ENCODE data around the gene KRTDAP.

- TF ChIP-seq MEF2A (IDR thresholded peaks at IDR 0.05; ENCODE audit: insufficient read depth, low read depth, low read length) (no peak), SREBF2 (IDR thresholded peaks at IDR 0.05; ENCODE audit: low read length) (no peak)
These were observed 34.6 kb downstream of the KRTDAP start for GRCh38 chr19:35455616-35456201.

Data from GM12878 (cell line).